Neural progenitor cell (in vitro differentiated cells): ENCODE results near the gene B3GAT1. TPM values are rescaled to one million over a fixed set of nuclear protein-coding genes. Genes with fewer than 3 reads are reported as not detected.

Source experiments
- DNase-seq: peaks from one replicate; pipeline ENCODE4 v3.0.0-alpha.2; 2016; ENCODE audit warnings: low spot score
- H2AFZ ChIP-seq: fragments of 200-600 bp; sonication (generic); replicated peaks from 2 replicates; pipeline ENCODE4 v1.6.1; 2016; ENCODE audit warnings: antibody characterized with exemption
- H3F3A ChIP-seq: fragments of 200-600 bp; sonication (generic); 2 replicates; pipeline ENCODE4 v1.6.1; 2016; ENCODE audit warnings: antibody characterized with exemption, low read depth
- H3K27ac ChIP-seq: fragments of 200-600 bp; sonication (generic); 2 replicates; pipeline ENCODE4 v1.5.1; 2016; ENCODE audit warnings: mild to moderate bottlenecking
- H3K27me3 ChIP-seq: fragments of 200-600 bp; sonication (generic); 2 replicates; pipeline ENCODE4 v1.6.1; 2016; ENCODE audit warnings: mild to moderate bottlenecking, moderate library complexity
- H3K36me3 ChIP-seq: fragments of 200-600 bp; sonication (generic); 2 replicates; pipeline ENCODE4 v1.5.1; 2016
- H3K4me1 ChIP-seq: fragments of 200-600 bp; sonication (generic); 2 replicates; pipeline ENCODE4 v1.6.1; 2016; ENCODE audit warnings: mixed run types
- H3K4me2 ChIP-seq: fragments of 200-600 bp; sonication (generic); 2 replicates; pipeline ENCODE4 v1.6.1; 2016
- H3K4me3 ChIP-seq: fragments of 200-600 bp; sonication (generic); 2 replicates; pipeline ENCODE4 v1.5.1; 2016
- H3K79me2 ChIP-seq: fragments of 200-600 bp; sonication (generic); 2 replicates; pipeline ENCODE4 v1.6.1; 2016; ENCODE audit warnings: low read depth
- H3K9ac ChIP-seq: fragments of 200-600 bp; sonication (generic); 2 replicates; pipeline ENCODE4 v1.6.1; 2016
- H3K9me3 ChIP-seq: fragments of 200-600 bp; sonication (generic); 2 replicates; pipeline ENCODE4 v1.5.1; 2016; ENCODE audit warnings: low read depth
- H4K20me1 ChIP-seq: fragments of 200-600 bp; sonication (generic); 2 replicates; pipeline ENCODE4 v1.6.1; 2016; ENCODE audit warnings: low read depth
- H3K27ac Mint-ChIP-seq: 3 replicates; pipeline ENCODE4 v1.8.0; 2021; ENCODE audit warnings: mixed read lengths
- H3K27me3 Mint-ChIP-seq: 2 replicates; pipeline ENCODE4 v1.8.0; 2022; ENCODE audit warnings: low read depth, mild to moderate bottlenecking, inconsistent platforms, moderate library complexity, mixed read lengths; ENCODE audit not compliant: insufficient read depth
- H3K36me3 Mint-ChIP-seq: 3 replicates; pipeline ENCODE4 v1.8.0; 2021; ENCODE audit warnings: mixed read lengths
- H3K4me1 Mint-ChIP-seq: 3 replicates; pipeline ENCODE4 v1.8.0; 2021; ENCODE audit warnings: mixed read lengths
- H3K4me3 Mint-ChIP-seq: 3 replicates; pipeline ENCODE4 v1.8.0; 2021; ENCODE audit warnings: mild to moderate bottlenecking, moderate library complexity, mixed read lengths
- H3K9me3 Mint-ChIP-seq: 3 replicates; pipeline ENCODE4 v1.8.0; 2020; ENCODE audit warnings: mixed read lengths
- EZH2 ChIP-seq: fragments of 200-600 bp; sonication (generic); IDR thresholded peaks from 2 replicates; pipeline ENCODE4 v1.6.1; 2017; ENCODE audit warnings: antibody characterized with exemption, mild to moderate bottlenecking, moderate library complexity
- EZH2phosphoT487 ChIP-seq: fragments of 200-600 bp; sonication (generic); IDR thresholded peaks from 2 replicates; pipeline ENCODE4 v1.6.1; 2017; ENCODE audit warnings: antibody characterized with exemption
- total RNA-seq: library from RNA; depleted of rRNA; stranded (reverse); fragments of >200 nt; gene quantifications from 2 replicates; pipeline ENCODE4 v1.2.3, GENCODE V29; 2015; ENCODE audit warnings: low replicate concordance
- TF ChIP-seq, protein P1 (sequence below): fragments of 200-600 bp; sonication (generic); IDR thresholded peaks from 2 replicates; pipeline ENCODE4 v1.5.1; 2017; ENCODE audit warnings: antibody characterized with exemption, mild to moderate bottlenecking

The B3GAT1 gene
- total RNA-seq, 1 donor from 2014 or later, result 11.0 TPM

- peaks cover 6% of the 10 kb centered on the region for H3K9me3 Mint-ChIP-seq
- peaks cover 6% of the 10 kb centered on the region for H3K27me3 Mint-ChIP-seq
- no peak overlapping the region for H3K27ac ChIP-seq
- no peak overlapping the region for H3K4me2 ChIP-seq
- no peak for DNase-seq
- TF ChIP-seq EZH2phosphoT487, result no peak
- H3K4me3 ChIP-seq, result no peak overlapping the region
- no peaks in the 10 kb centered on the region for H3K36me3 ChIP-seq
- no peaks in the 10 kb centered on the region for H4K20me1 ChIP-seq
- H2AFZ ChIP-seq, result no peak overlapping the region
- H3K79me2 ChIP-seq, result no peaks in the 10 kb centered on the region
- H3K4me3 Mint-ChIP-seq, result no peak overlapping the region
- no peaks in the 10 kb centered on the region for H3F3A ChIP-seq
- peaks cover 4% of the 10 kb centered on the region for H3K27me3 ChIP-seq
- H3K27ac Mint-ChIP-seq, result no peak overlapping the region
- H3K4me1 ChIP-seq, result no peaks in the 10 kb centered on the region
- no peak overlapping the region for H3K9ac ChIP-seq
- no peaks in the 10 kb centered on the region for H3K9me3 ChIP-seq
- H3K36me3 Mint-ChIP-seq, result peaks cover 6% of the 10 kb centered on the region
- H3K4me1 Mint-ChIP-seq, result peaks cover 9% of the 10 kb centered on the region
Measured at GRCh38 chr11:134357545-134357839, 54.5 kb downstream of the B3GAT1 start.

DNA sequence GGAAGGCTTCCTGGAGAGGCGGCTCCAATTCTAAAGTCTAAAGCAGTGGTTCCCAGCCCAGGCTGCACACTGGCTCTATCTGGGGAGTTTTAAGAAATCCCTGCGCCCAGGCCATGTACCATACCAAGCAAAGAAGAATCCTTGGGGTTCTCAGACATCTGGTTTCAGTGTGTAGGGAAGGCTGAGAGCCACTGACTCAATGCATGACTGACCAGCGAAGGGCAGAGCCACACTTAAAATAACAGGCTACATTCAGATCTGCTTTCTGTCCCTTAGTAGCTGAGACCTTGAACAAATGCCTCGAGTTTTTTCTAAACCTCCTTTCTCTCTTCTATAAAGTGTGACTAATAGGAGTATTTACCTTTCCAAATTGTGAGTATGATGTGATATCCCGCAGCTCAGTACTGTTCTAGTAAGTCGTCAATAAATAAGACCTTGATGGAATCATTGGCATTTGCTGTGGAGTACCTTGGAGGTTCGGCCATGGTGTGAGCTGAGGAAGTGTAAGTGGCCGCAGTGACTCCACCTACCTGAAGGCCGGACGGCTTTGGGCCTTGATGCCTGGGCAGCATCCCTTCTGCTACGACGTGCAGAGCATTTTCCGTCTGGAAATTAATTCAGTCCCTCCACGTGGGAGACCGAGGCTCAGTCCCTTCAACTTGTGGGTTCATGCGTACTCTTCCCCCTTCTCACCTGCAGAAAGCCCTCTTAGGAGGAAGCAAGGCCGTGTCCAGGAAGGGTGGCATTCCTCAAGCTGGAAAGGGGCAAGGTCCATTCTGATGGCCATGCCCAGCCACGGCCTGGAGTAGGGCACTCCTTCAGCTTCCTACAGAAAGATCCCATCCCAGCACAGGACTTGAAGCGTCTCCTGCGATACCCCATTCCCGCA lies 55.1 kb downstream of the B3GAT1 start:
- Mint-ChIP-seq H3K27me3 (peaks cover 6% of the 10 kb centered on the region), H3K36me3 (peaks cover 5% of the 10 kb centered on the region), H3K9me3 (peaks cover 6% of the 10 kb centered on the region), H3K4me1 (peaks cover 8% of the 10 kb centered on the region), H3K27ac (no peak overlapping the region), H3K4me3 (no peak overlapping the region)
- no peaks in the 10 kb centered on the region for H3F3A ChIP-seq
- no peak overlapping the region for H3K9ac ChIP-seq
- no peak overlapping the region for H3K27ac ChIP-seq
- H3K9me3 ChIP-seq, result no peaks in the 10 kb centered on the region
- no peak overlapping the region for H3K4me2 ChIP-seq
- no peaks in the 10 kb centered on the region for H3K4me1 ChIP-seq
- no peaks in the 10 kb centered on the region for H3K79me2 ChIP-seq
- no peak overlapping the region for H2AFZ ChIP-seq
- no peak overlapping the region for H3K4me3 ChIP-seq
- TF ChIP-seq EZH2phosphoT487 (no peak), EZH2 (no peak)
- TF ChIP-seq, protein P1, sequence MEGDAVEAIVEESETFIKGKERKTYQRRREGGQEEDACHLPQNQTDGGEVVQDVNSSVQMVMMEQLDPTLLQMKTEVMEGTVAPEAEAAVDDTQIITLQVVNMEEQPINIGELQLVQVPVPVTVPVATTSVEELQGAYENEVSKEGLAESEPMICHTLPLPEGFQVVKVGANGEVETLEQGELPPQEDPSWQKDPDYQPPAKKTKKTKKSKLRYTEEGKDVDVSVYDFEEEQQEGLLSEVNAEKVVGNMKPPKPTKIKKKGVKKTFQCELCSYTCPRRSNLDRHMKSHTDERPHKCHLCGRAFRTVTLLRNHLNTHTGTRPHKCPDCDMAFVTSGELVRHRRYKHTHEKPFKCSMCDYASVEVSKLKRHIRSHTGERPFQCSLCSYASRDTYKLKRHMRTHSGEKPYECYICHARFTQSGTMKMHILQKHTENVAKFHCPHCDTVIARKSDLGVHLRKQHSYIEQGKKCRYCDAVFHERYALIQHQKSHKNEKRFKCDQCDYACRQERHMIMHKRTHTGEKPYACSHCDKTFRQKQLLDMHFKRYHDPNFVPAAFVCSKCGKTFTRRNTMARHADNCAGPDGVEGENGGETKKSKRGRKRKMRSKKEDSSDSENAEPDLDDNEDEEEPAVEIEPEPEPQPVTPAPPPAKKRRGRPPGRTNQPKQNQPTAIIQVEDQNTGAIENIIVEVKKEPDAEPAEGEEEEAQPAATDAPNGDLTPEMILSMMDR, result no peak
- H4K20me1 ChIP-seq, result no peaks in the 10 kb centered on the region
- no peaks in the 10 kb centered on the region for H3K36me3 ChIP-seq
- DNase-seq, result no peak
- peaks cover 4% of the 10 kb centered on the region for H3K27me3 ChIP-seq

DNA sequence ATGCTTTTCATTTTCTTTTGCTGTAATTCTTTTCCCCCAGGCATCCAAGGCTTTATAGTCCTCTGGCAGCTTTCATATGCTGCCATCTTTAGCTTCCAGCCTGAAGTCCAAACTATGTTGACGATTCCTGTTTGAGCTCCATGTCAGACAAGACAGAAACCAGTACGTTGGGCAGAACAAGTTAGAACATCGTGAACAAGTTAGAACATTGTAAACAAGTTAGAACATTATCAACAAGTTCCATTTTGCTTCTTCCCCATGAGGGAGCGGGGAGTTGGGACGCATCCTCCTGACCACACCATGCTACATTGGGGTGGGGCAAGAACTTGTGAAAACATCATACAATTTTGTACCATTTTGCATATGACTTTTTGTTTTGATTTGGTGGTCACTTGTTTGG lies 56.4 kb downstream of the B3GAT1 start:
- Mint-ChIP-seq H3K9me3 (peaks cover 6% of the 10 kb centered on the region), H3K27ac (no peak overlapping the region), H3K36me3 (peaks cover 3% of the 10 kb centered on the region), H3K4me3 (no peak overlapping the region), H3K27me3 (peaks cover 4% of the 10 kb centered on the region), H3K4me1 (peaks cover 4% of the 10 kb centered on the region)
- no peak overlapping the region for H3K27ac ChIP-seq
- DNase-seq, result no peak
- TF ChIP-seq EZH2 (no peak), EZH2phosphoT487 (no peak)
- TF ChIP-seq, protein P1, result no peak
- no peaks in the 10 kb centered on the region for H3K79me2 ChIP-seq
- no peaks in the 10 kb centered on the region for H3K36me3 ChIP-seq
- H3K4me3 ChIP-seq, result no peak overlapping the region
- H3F3A ChIP-seq, result no peaks in the 10 kb centered on the region
- peaks cover 4% of the 10 kb centered on the region for H3K27me3 ChIP-seq
- H3K9me3 ChIP-seq, result no peaks in the 10 kb centered on the region
- no peaks in the 10 kb centered on the region for H3K4me1 ChIP-seq
- H4K20me1 ChIP-seq, result no peaks in the 10 kb centered on the region
- H3K4me2 ChIP-seq, result no peak overlapping the region
- no peak overlapping the region for H2AFZ ChIP-seq
- no peak overlapping the region for H3K9ac ChIP-seq

DNA sequence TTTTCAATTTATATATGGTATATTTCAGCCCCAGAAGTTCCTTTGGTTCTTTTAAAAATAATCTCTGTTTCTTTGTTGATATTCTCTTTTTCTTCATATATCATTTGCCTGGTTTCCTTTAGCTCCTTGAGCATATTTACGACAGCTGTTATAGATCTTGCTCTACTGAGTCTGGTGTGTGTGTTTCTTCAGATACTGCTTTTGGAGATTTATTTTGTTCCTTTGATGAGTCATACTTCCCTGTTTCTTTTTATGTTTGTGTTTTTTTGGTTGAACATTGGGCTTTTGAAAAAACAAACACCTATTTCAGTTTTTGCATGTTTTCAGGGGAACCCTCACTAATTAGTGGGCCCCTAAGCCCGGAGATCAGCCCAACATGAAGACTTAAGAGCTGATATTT lies 56.9 kb downstream of the B3GAT1 start:
- no peaks in the 10 kb centered on the region for H4K20me1 ChIP-seq
- no peaks in the 10 kb centered on the region for H3K79me2 ChIP-seq
- Mint-ChIP-seq H3K4me1 (peaks cover 3% of the 10 kb centered on the region), H3K9me3 (peaks cover 6% of the 10 kb centered on the region), H3K27me3 (peaks cover 3% of the 10 kb centered on the region), H3K36me3 (peaks cover 8% of the 10 kb centered on the region), H3K27ac (no peak overlapping the region), H3K4me3 (no peak overlapping the region)
- peaks cover 4% of the 10 kb centered on the region for H3K27me3 ChIP-seq
- no peaks in the 10 kb centered on the region for H3F3A ChIP-seq
- TF ChIP-seq EZH2phosphoT487, result no peak
- TF ChIP-seq, protein P1, result no peak
- TF ChIP-seq EZH2, result no peak
- H3K9me3 ChIP-seq, result no peaks in the 10 kb centered on the region
- H3K4me3 ChIP-seq, result no peak overlapping the region
- no peak overlapping the region for H2AFZ ChIP-seq
- H3K36me3 ChIP-seq, result no peaks in the 10 kb centered on the region
- H3K4me1 ChIP-seq, result no peaks in the 10 kb centered on the region
- H3K9ac ChIP-seq, result no peak overlapping the region
- H3K27ac ChIP-seq, result no peak overlapping the region
- no peak for DNase-seq
- H3K4me2 ChIP-seq, result no peak overlapping the region
